ACHN (cell line): Measurements from ENCODE around the gene KPNB1.

Source experiments
- DNase-seq: peaks from one replicate; pipeline ENCODE4 v3.0.0-alpha.2; 2015
- in situ Hi-C: cut with HindIII; loops from 2 replicates; pipeline ENCODE4 v1.10.0; 2017; ENCODE audit warnings: low sequenced_read_pairs, low pct_ligation_motif_present, low pct_unique_long_range_greater_than_20kb

The KPNB1 gene

GRCh38 chr17:47649153-47649971, at the start of gene KPNB1:
TSS of gene KPNB1 (plus strand) at chr17:47649919. CDS start at chr17:47650245, 326 bp downstream.
- peak; percentile 100 for DNase-seq
- in situ Hi-C loops = no loop called here

DNA sequence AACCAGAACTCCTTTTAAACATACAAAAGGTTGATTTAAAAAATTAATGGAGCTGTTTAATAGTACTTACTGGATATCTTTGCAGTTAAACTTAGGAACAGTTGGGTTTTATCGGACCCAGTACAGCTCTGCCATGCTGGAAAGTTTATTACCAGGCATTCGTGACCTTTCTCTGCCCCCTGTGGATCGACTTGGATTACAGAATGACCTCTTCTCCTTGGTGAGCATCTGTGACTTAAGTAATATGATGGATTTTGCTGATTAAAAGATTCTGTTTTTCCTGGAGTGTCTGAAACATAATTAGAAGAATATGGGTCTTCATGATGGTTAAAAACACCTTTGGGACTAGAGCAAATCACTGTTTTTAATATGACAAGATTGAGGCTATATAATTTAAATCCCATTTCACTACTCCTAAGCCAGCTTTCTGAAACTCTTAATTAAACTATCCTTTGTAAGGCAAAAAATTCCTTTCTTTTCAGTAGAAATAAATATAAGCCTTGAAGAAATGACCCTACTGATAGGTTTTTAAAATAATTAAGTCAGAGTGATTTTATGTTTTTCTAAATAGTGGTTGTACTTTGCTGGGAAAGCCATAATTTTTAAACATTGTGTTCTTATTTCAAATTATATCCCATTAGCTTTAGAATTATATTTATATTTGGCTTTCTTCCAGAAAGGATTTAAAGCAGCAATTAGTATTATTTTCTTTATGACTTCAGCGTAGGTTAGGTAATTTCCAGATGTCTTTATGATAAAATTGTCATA, 45.7 kb upstream of the KPNB1 start:
- in situ Hi-C loops = no loop called here
- no peak for DNase-seq

DNA sequence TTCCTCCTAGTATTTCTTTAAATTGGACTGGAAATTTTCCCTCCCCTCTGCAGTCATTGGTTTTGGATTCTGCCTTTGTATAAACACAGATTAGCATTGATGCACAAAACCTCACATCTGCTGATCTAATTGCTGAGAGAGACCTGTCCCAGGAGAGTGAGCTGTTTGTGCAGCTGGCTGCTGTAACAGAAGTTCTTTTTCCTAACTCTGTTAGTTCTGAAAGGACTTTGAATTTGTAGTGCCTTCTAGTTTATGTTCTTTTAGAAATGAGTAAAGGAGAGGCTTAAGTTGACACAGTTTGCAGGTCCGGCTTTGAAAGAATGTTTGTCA, 45.2 kb upstream of the KPNB1 start:
- DNase-seq = no peak
- in situ Hi-C loops = no loop called here

GRCh38 chr17:47605011-47605410, 44.7 kb upstream of the KPNB1 start:
- in situ Hi-C loops = no loop called here
- no peak for DNase-seq

GRCh38 chr17:47607481-47607880, 42.2 kb upstream of the KPNB1 start:
- DNase-seq = no peak
- in situ Hi-C loops = no loop called here

- in situ Hi-C loops = no loop called here
- DNase-seq = no peak
Measured at GRCh38 chr17:47611372-47612350, 38.1 kb upstream of the KPNB1 start.

DNA sequence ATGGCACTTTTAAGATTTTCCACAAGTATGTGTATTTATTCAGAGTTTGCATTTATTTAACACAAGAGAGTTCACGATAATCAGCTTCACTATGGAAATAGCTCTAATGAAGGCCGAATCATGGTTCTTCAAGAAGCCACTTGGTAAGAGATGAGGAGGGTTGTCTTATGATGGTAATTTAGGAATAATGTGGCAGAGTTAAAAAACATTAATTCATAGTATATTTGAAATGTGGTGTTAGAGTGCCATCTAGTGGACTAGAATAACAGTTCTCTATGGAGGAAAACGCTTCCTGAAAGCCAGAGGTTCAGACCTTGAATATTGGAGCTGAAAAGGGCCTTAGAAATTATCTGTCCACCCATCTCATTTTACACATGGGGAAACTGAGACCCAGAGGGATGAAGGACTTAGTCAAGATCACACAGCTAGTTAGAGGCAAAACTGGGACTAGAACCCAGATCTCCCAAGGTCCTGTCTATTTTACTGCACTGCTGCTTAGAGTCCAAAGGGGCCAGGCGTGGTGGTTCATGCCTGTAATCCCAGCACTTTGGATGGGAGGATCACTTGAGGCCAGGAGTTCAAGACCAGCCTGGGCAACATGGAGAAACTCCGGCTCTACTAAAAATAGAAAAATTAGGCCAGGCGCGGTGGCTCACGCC, 33.8 kb upstream of the KPNB1 start:
- peak; percentile 68 for DNase-seq
- in situ Hi-C loops = no loop called here

- in situ Hi-C loops = no loop called here
- DNase-seq = peak; percentile 39
Measured at GRCh38 chr17:47618410-47618809, 31.3 kb upstream of the KPNB1 start.

DNA sequence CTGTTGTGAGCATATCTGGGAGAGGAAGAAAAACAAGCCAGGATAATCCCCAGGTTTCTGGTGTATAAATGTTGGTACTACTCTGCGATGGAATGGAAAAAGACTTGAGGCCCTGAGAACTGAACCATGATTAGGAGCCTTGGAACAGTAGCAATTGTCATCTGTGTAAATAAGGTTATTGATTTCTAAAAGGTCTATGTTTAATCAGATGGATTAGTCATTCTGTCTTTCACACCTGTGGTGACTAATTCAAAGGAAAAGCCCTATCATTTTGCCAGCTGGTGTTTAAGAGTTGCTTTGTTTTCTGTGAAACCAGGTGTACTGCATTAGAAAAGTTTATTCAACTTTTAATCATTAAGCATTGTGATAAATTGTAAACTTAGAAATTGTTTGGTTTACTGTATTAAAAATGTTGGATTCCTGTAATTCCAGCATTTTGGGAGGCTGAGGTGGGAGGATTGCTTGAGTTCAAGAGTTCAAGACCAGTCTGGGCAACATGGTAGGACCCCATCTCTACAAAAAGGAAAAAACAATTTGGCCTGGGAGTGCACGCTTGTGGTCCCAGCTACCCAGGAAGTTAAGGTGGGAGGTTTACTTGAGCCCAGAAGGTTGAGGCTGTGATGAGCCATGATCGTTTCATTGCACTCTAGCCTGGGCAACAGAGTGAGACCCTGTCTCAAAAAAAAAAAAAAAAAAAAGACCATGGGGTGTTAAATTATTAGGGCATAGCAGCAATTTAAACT, 29.0 kb upstream of the KPNB1 start:
- in situ Hi-C loops = no loop called here

GRCh38 chr17:47621293-47622179, 28.2 kb upstream of the KPNB1 start:
- peak; percentile 98 for DNase-seq
- in situ Hi-C loops = no loop called here

More for the DNA sequence above, 29.0 kb upstream of the KPNB1 start:
- DNase-seq = no peak

- in situ Hi-C loops = no loop called here
- DNase-seq = no peak
Measured at GRCh38 chr17:47622180-47622549, 27.6 kb upstream of the KPNB1 start.

- DNase-seq = no peak
- in situ Hi-C loops = no loop called here
Measured at GRCh38 chr17:47624727-47625068, 25.0 kb upstream of the KPNB1 start.

DNA sequence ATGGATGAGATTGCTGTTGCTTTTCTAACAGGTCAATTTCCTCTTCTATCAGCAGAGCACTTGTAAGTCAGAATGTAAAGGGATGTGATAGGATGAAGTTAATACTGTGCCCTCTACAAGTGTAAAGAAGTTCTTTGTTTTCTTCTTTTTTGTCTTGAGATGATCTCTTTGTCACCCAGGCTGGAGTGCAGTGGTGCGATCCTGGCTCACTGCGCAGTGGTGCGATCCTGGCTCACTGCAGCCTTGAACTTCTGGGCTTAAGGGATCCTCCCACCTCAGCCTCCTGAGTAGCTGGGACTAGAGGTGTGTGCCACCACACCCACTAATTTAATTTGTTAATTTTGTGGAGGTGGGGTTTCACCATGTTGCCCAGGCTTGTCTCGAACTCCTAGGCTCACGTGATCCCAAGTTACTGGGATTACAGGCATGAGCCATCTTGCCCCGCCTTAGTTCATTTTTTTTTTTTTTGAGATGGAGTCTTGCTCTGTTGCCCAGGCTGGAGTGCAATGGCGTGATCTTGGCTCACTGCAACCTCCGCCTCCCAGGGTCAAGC, 21.6 kb upstream of the KPNB1 start:
- in situ Hi-C loops = no loop called here
- no peak for DNase-seq

DNA sequence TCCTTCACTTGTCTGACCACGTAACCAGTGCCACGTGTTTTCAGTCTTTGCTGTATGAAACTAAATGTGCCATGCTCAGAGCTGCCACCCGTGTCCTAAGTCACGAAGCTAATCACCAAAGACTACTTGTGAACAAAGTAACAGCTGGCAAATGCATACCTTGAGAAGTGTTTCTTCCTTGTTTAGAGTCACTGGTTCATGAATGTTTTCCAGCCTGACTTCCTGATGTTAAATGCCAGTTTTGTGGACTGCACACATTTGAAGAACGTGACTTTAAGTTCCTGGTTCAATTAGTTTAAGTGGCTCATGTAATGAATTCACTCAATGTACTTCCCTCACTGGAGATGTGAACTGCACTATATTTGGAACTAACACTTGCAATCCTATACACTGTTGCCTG, 19.9 kb upstream of the KPNB1 start:
- no peak for DNase-seq
- in situ Hi-C loops = no loop called here

DNA sequence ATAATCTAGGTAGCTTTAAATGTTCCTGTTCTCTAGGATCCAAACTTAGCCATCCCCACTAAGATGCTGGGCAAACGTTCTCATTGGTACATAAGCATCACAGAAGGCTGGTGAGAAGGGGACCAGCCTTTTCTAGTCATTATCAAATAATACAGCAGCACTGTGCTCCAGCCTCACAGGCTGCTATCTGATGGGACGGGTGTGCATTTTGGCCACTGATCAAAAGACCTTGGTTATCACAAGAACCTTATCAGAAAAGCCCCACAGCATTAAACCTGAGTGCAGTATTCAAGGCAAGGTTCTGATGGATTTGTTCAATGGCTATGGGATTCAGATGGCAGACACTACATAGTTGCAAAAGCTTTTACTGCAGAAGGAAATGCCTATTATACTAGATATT, 19.1 kb upstream of the KPNB1 start:
- no peak for DNase-seq
- in situ Hi-C loops = no loop called here

DNA sequence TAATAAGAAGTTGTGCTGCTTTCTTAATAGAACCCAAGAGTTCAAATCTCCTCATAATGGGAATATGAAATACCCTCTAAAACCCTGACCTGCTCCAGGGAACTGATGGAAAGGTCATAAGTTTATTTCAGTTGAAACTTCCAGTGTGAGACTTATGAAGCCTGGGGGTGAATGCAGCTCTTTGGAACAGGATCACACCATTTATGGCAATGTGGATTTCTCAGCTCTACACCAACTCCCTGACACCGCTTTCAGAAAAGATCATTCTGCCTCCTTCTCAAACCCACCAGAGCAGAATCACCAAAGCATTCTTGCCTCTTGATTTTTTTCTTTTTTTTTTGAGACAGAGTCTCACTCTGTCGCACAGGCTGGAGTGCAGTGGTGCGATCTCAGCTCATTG, 16.7 kb upstream of the KPNB1 start:
- no peak for DNase-seq
- in situ Hi-C loops = no loop called here

DNA sequence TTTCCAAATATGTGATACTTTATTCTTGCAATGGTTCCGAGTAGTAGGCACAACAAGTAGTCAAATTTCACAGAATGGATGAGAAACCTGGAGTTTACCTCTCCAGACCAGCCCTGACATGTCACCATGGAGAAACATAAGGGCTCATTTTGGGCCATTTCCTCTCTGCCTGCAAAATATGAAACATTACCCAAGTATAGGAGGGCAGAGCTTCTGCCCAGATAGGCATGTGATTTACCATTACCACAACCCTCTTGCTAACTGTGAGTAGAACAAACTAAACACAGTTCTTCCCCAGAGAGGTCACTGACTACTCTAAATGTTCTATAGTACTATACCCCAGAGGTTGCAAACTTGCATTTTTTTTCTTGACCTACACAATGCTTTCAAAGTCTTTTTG, 15.7 kb upstream of the KPNB1 start:
- no peak for DNase-seq

More for the DNA sequence above, 15.7 kb upstream of the KPNB1 start:
- in situ Hi-C loops = no loop called here
